ENCODE measurements around the gene STARD13.
A peak's percentile ranks its signal among the peaks of the same experiment; 100 is the strongest.

GRCh38 chr13:33057019-33057780, 228.4 kb downstream of the STARD13 start:
- TF ChIP-seq JUND (IDR thresholded peaks at IDR 0.05), result no peak
- TF ChIP-seq TCF7L2 (IDR thresholded peaks at IDR 0.05; ENCODE audit: borderline replicate concordance, extremely low read depth, insufficient read depth, insufficient read length), result no peak
- peak in 2 of 3 experiments; percentile 49 to 50; a peak in 4 of 6 replicates for TF ChIP-seq CTCF (IDR thresholded peaks at IDR 0.05 in 2 of 3, conservative IDR thresholded peaks at IDR 0.05 in 1 of 3; ENCODE audit: borderline replicate concordance in 1 of 3, insufficient read depth in 1 of 3, low read depth in 2 of 3, low read length in 2 of 3)
- no peak for TF ChIP-seq POLR2A (IDR thresholded peaks at IDR 0.05; ENCODE audit: borderline replicate concordance, extremely low read depth, insufficient read depth, insufficient read length)
- TF ChIP-seq MAX (IDR thresholded peaks at IDR 0.05), result no peak
- TF ChIP-seq YY1 (IDR thresholded peaks at IDR 0.05; ENCODE audit: extremely low read depth, insufficient replicate concordance, low read depth, low read length), result no peak
